ENCODE results near the gene CD83.

The CD83 gene

DNA sequence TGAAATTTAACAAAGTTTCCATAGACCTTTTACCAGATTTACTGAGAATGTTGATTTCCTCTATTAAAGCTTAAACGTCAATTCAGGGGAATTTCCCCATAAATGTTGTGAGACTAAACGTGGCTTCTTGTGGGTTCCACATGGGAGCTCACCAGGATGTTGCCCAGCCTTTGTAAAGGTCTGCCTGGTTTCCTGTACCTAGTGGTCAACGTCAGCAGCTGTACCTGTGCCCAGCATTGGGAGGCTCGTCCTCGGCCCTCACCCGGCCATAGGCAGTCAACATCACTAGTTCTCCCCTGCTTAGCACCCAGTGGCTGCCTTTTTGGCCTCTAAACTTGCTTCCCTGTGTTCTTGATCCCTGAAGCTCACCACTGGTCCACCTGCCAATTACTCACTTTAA, 22.1 kb upstream of the CD83 start:
- no peak for DNase-seq (ENCODE audit: low spot score)
- TF ChIP-seq CTCF (IDR thresholded peaks at IDR 0.05; ENCODE audit: borderline replicate concordance, control extremely low read depth, extremely low read depth, insufficient read depth, missing control alignments) = no peak
- in situ Hi-C loops (cut with MboI; ENCODE audit: low sequenced_read_pairs, unreplicated experiment) = no loop called here

DNA sequence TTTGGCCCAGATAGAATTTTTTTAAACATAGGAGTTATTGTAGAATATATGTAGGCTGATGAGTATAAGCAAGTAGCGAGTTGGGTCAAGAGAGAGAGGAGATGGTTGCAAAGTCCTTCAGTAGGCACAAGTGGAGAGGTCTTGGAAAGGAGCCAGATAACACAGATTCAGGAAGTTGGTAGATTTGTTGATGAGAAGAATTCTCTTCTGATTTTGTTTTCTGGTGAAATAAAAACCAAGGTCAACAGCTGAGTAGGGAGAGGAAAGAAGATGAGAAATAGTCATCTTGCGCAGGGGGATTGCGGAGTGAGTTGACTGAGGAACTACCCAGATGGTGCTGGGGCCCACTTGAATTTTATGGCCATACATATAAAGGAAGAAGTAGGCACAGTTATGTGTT, 17.4 kb upstream of the CD83 start:
- in situ Hi-C loops (cut with MboI; ENCODE audit: low sequenced_read_pairs, unreplicated experiment) = no loop called here
- no peak for TF ChIP-seq CTCF (IDR thresholded peaks at IDR 0.05; ENCODE audit: borderline replicate concordance, control extremely low read depth, extremely low read depth, insufficient read depth, missing control alignments)
- no peak for DNase-seq (ENCODE audit: low spot score)

GRCh38 chr6:14100966-14101365, 16.6 kb upstream of the CD83 start:
- DNase-seq (ENCODE audit: low spot score) = no peak
- TF ChIP-seq CTCF (IDR thresholded peaks at IDR 0.05; ENCODE audit: borderline replicate concordance, control extremely low read depth, extremely low read depth, insufficient read depth, missing control alignments) = no peak
- in situ Hi-C loops (cut with MboI; ENCODE audit: low sequenced_read_pairs, unreplicated experiment) = no loop called here

DNA sequence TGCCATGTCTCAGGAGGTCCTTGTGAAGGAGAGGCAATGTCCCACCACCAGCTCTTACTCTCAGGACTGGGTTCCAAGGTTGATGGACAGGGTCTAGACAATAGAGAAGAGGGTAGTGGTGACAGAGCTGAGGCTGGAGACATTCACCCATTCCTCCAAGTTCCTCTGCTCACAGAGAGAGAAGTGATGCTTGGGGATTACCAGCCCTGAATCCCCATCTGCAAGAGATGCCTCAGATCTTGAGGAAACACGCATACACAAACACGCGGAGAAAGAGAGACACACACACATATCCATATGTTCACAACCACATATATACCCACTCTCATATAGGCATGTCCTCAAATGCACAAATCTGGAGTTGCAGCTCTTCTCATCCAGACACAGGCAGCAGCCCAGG, 15.2 kb upstream of the CD83 start:
- TF ChIP-seq CTCF (IDR thresholded peaks at IDR 0.05; ENCODE audit: borderline replicate concordance, control extremely low read depth, extremely low read depth, insufficient read depth, missing control alignments) = no peak
- in situ Hi-C loops (cut with MboI; ENCODE audit: low sequenced_read_pairs, unreplicated experiment) = no loop called here
- no peak for DNase-seq (ENCODE audit: low spot score)

- DNase-seq (ENCODE audit: low spot score) = no peak
- TF ChIP-seq CTCF (IDR thresholded peaks at IDR 0.05; ENCODE audit: borderline replicate concordance, control extremely low read depth, extremely low read depth, insufficient read depth, missing control alignments) = no peak
- in situ Hi-C loops (cut with MboI; ENCODE audit: low sequenced_read_pairs, unreplicated experiment) = no loop called here
Observed at GRCh38 chr6:14105547-14105946, 12.0 kb upstream of the CD83 start.

- in situ Hi-C loops (cut with MboI; ENCODE audit: low sequenced_read_pairs, unreplicated experiment) = no loop called here
- no peak for DNase-seq (ENCODE audit: low spot score)
- no peak for TF ChIP-seq CTCF (IDR thresholded peaks at IDR 0.05; ENCODE audit: borderline replicate concordance, control extremely low read depth, extremely low read depth, insufficient read depth, missing control alignments)
Observed at GRCh38 chr6:14107000-14107399, 10.6 kb upstream of the CD83 start.
